Smooth muscle cell (in vitro differentiated cells): ENCODE measurements around the gene MAST2. TPM values are rescaled to one million over a fixed set of nuclear protein-coding genes. Genes with fewer than 3 reads are reported as not detected.

Source experiments
- DNase-seq: peaks from one replicate; lab custom pipeline; 2025; ENCODE audit not compliant: unreplicated experiment; lab: John Stamatoyannopoulos, UW
- H2AFZ ChIP-seq: fragments of 200-600 bp; sonication (generic); 2 replicates; pipeline ENCODE4 v1.6.0; 2016; ENCODE audit warnings: antibody characterized with exemption, low read depth, mild to moderate bottlenecking
- H3F3A ChIP-seq: fragments of 200-600 bp; sonication (generic); 2 replicates; pipeline ENCODE4 v1.6.0; 2017; ENCODE audit warnings: antibody characterized with exemption, low read depth
- H3K27ac ChIP-seq: fragments of 200-600 bp; sonication (generic); 2 replicates; pipeline ENCODE4 v1.5.1; 2016; ENCODE audit warnings: low read depth, mild to moderate bottlenecking
- H3K27me3 ChIP-seq: fragments of 200-600 bp; sonication (generic); 2 replicates; pipeline ENCODE4 v1.6.1; 2016; ENCODE audit warnings: low read depth, mild to moderate bottlenecking
- H3K36me3 ChIP-seq: fragments of 200-600 bp; sonication (generic); 2 replicates; pipeline ENCODE4 v1.5.1; 2016; ENCODE audit warnings: low read depth
- H3K4me1 ChIP-seq: fragments of 200-600 bp; sonication (generic); 2 replicates; pipeline ENCODE4 v1.5.1; 2016; ENCODE audit warnings: low read depth
- H3K4me2 ChIP-seq: fragments of 200-600 bp; sonication (generic); 2 replicates; pipeline ENCODE4 v1.6.0; 2016; ENCODE audit warnings: mild to moderate bottlenecking
- H3K4me3 ChIP-seq: fragments of 200-600 bp; sonication (generic); 2 replicates; pipeline ENCODE4 v1.5.1; 2016; ENCODE audit warnings: mild to moderate bottlenecking
- H3K79me2 ChIP-seq: fragments of 200-600 bp; sonication (generic); 2 replicates; pipeline ENCODE4 v1.6.0; 2016; ENCODE audit warnings: low read depth, mild to moderate bottlenecking
- H3K9ac ChIP-seq: fragments of 200-600 bp; sonication (generic); 2 replicates; pipeline ENCODE4 v1.6.0; 2016; ENCODE audit warnings: low read depth
- H3K9me3 ChIP-seq: fragments of 200-600 bp; sonication (generic); replicated peaks from 2 replicates; pipeline ENCODE4 v1.5.1; 2016; ENCODE audit warnings: low read depth
- H4K20me1 ChIP-seq: fragments of 200-600 bp; sonication (generic); 2 replicates; pipeline ENCODE4 v1.6.0; 2016; ENCODE audit warnings: low read depth
- WGBS: methylation state at CpG from one replicate; pipeline ENCODE4 v1.1.7; 2016; ENCODE audit warnings: low lambda C conversion rate; 5-methylcytosine and 5-hydroxymethylcytosine counted together
- polyA plus RNA-seq: library from polyadenylated mRNA; unstranded; fragments of >200 nt; fragmentation: Nextera tagmentation; extraction: Ambion mirVana; gene quantifications from 2 replicates; pipeline ENCODE4 v1.2.1, GENCODE V29; 2016
- total RNA-seq: library from RNA; depleted of rRNA; stranded (reverse); fragments of >200 nt; gene quantifications from 2 replicates; pipeline ENCODE4 v1.2.3, GENCODE V29; 2014
- TF ChIP-seq, protein P1 (sequence below): fragments of 200-600 bp; sonication (generic); IDR thresholded peaks from 2 replicates; pipeline ENCODE4 v1.5.1; 2017; ENCODE audit warnings: borderline replicate concordance, mild to moderate bottlenecking, antibody characterized with exemption; ENCODE audit not compliant: insufficient read depth, poor library complexity, severe bottlenecking

The MAST2 gene
- total and polyA plus RNA-seq, 2 experiments from 2014 or later = 18.4 to 26.2 TPM

DNA sequence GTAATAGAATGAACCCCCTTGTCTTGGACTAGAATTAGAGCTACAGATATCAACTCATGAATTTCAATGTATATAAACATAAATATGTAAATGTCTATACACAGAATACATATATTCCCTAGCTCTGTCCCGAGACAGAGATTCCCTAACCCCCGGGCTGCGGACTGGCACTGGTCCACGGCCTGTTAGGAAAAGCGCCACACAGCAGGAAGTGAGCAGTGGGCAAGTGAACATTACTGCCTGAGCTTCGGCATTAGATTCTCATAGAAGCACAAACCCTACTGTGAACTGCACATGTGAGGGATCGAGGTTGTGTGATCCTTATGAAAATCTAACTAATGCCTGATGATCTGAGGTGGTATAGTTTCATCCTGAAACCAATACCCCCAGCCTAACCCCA is 277.8 kb downstream of the MAST2 start:
- WGBS = 95% methylated on average over 7 of the region's 7 CpGs
- H3K79me2 ChIP-seq = no peaks in the 10 kb centered on the region
- H3K9ac ChIP-seq = no peak overlapping the region
- no peak for DNase-seq
- H3K4me3 ChIP-seq = no peak overlapping the region
- H3K4me1 ChIP-seq = no peaks in the 10 kb centered on the region
- no peak overlapping the region for H3K27ac ChIP-seq
- TF ChIP-seq, protein P1, sequence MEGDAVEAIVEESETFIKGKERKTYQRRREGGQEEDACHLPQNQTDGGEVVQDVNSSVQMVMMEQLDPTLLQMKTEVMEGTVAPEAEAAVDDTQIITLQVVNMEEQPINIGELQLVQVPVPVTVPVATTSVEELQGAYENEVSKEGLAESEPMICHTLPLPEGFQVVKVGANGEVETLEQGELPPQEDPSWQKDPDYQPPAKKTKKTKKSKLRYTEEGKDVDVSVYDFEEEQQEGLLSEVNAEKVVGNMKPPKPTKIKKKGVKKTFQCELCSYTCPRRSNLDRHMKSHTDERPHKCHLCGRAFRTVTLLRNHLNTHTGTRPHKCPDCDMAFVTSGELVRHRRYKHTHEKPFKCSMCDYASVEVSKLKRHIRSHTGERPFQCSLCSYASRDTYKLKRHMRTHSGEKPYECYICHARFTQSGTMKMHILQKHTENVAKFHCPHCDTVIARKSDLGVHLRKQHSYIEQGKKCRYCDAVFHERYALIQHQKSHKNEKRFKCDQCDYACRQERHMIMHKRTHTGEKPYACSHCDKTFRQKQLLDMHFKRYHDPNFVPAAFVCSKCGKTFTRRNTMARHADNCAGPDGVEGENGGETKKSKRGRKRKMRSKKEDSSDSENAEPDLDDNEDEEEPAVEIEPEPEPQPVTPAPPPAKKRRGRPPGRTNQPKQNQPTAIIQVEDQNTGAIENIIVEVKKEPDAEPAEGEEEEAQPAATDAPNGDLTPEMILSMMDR = no peak
- no peak overlapping the region for H2AFZ ChIP-seq
- no peaks in the 10 kb centered on the region for H3K9me3 ChIP-seq
- no peak overlapping the region for H3K4me2 ChIP-seq
- H3K36me3 ChIP-seq = no peaks in the 10 kb centered on the region
- H3K27me3 ChIP-seq = no peaks in the 10 kb centered on the region
- no peaks in the 10 kb centered on the region for H3F3A ChIP-seq
- no peaks in the 10 kb centered on the region for H4K20me1 ChIP-seq

DNA sequence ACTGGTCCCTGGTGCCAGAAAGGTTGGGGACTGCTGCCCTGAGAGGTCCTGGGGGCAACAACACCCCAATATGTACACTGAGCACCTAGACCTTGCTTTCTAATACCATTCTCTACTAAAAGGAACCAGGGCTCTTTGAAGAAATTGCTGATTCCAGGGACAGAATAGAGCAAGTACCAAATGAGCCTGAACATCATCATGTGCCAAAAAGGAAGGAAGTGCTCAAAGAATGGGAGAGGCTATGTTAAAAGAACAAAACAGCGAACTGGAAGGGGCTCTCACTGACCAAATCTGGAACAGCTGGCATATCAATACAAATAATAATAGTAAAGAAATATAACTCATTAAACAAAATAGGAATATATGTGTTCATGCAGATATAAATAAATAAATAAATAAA is 278.2 kb downstream of the MAST2 start:
- no peaks in the 10 kb centered on the region for H3K36me3 ChIP-seq
- H3K79me2 ChIP-seq = no peaks in the 10 kb centered on the region
- no peaks in the 10 kb centered on the region for H3K27me3 ChIP-seq
- H2AFZ ChIP-seq = no peak overlapping the region
- no peaks in the 10 kb centered on the region for H3K4me1 ChIP-seq
- no peak overlapping the region for H3K9ac ChIP-seq
- no peak overlapping the region for H3K4me2 ChIP-seq
- H3K27ac ChIP-seq = no peak overlapping the region
- TF ChIP-seq, protein P1 = no peak
- 94% methylated on average over 1 of the region's 1 CpG for WGBS
- H3K4me3 ChIP-seq = no peak overlapping the region
- no peaks in the 10 kb centered on the region for H4K20me1 ChIP-seq
- H3K9me3 ChIP-seq = no peaks in the 10 kb centered on the region
- no peak for DNase-seq
- no peaks in the 10 kb centered on the region for H3F3A ChIP-seq

DNA sequence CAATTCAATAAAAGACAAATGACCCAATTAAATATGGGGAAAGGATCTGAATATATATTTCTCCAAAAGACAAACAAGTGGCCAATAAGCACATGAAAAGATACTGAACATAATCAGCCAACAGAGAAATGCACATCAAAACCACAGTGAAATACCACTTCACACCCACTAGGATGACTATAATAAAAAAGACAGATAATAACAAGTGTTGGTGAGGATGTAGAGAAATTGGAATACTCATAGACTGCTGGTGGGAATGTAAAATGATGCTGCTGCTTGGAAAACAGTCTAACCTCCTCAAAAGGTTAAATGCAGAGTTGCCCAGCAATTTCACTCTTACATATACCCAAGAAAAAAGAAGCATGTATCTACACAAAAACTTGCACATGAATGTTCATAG is 280.2 kb downstream of the MAST2 start:
- no peaks in the 10 kb centered on the region for H3K79me2 ChIP-seq
- H3K4me1 ChIP-seq = no peaks in the 10 kb centered on the region
- peak overlapping the region; percentile 79 for H3K27ac ChIP-seq
- no peaks in the 10 kb centered on the region for H3F3A ChIP-seq
- TF ChIP-seq, protein P1 = no peak
- H3K9ac ChIP-seq = no peak overlapping the region
- DNase-seq = no peak
- H3K4me2 ChIP-seq = no peak overlapping the region
- H3K9me3 ChIP-seq = no peaks in the 10 kb centered on the region
- no peaks in the 10 kb centered on the region for H3K27me3 ChIP-seq
- H3K4me3 ChIP-seq = no peak overlapping the region
- no peak overlapping the region for H2AFZ ChIP-seq
- no peaks in the 10 kb centered on the region for H3K36me3 ChIP-seq
- no peaks in the 10 kb centered on the region for H4K20me1 ChIP-seq

DNA sequence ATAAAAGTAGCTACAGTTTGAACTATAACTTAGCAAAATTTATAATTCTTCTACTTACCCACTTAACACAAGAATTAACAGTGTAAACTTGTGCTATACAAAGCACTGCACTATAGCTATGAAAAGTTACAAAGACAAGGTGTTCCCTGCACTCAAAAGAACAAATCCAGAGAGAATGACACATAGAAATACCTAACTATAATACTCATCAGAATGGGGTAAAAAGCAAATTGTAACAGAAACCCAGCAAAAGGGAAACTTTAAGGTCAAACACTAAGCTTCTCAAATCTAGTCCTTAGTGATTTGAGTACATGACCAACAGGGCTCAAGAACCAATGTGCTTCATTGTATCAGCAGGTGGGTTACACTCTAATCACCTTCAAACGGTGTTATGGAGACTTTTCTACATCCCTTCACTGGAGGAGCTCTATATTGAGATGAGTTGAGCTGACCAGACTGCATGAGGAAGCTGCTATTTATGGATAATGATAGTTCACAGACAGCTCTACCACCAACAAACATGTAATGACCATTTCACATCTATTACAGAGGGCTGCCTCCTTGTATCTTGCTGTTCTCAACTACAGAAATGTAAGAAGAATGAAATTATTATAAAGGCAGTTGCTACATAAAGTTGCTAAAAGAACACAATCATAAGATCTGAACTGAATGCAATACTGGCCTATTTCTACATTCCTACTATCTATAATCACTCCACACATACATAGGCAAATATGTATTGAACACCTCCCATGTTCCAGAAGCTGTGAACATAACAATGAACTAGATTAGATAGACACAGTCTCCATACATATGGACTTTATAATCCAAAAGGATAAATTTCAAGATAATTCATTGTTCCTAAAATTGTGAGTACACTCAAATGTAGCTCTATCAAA is 281.4 kb downstream of the MAST2 start:
- H3K27me3 ChIP-seq = no peaks in the 10 kb centered on the region
- H3K9me3 ChIP-seq = no peaks in the 10 kb centered on the region
- H3K4me1 ChIP-seq = no peaks in the 10 kb centered on the region
- H3K4me2 ChIP-seq = peak overlapping the region; percentile 10
- H3F3A ChIP-seq = no peaks in the 10 kb centered on the region
- TF ChIP-seq, protein P1 = no peak
- H3K27ac ChIP-seq = peak overlapping the region; percentile 79
- no peak for DNase-seq
- no peak overlapping the region for H2AFZ ChIP-seq
- no peaks in the 10 kb centered on the region for H4K20me1 ChIP-seq
- peak overlapping the region; percentile 4 for H3K9ac ChIP-seq
- WGBS = 56% methylated on average over 1 of the region's 1 CpG
- no peak overlapping the region for H3K4me3 ChIP-seq
- H3K79me2 ChIP-seq = no peaks in the 10 kb centered on the region
- no peaks in the 10 kb centered on the region for H3K36me3 ChIP-seq
